ENCODE data around the gene ZNF576. TPM values are rescaled to one million over a fixed set of nuclear protein-coding genes. Genes with fewer than 3 reads are reported as not detected.
"Not testable (repeated sequence)": the region's sequence is repeated elsewhere in the genome, so short reads cannot be mapped to it uniquely, and the experiment has no call there.

ZNF576 gene
- total RNA-seq, 4 donors from 2014 or later: 9.2 to 20.8 (median 13.7) TPM

- H3K9me3 ChIP-seq: no peaks in the 10 kb centered on the region
- H3K27ac ChIP-seq: no peak overlapping the region
- no peak for DNase-seq (ENCODE audit: low spot score in 2 of 2)
- no peaks in the 10 kb centered on the region for H3K27me3 ChIP-seq
- TF ChIP-seq CTCF (IDR thresholded peaks at IDR 0.05) (no peak), EP300 (IDR thresholded peaks at IDR 0.05) (no peak), POLR2A (IDR thresholded peaks at IDR 0.05) (no peak), POLR2AphosphoS5 (IDR thresholded peaks at IDR 0.05) (no peak)
- no peak overlapping the region for H3K4me3 ChIP-seq
- peaks cover 35% of the 10 kb centered on the region for H3K4me1 ChIP-seq
- H3K36me3 ChIP-seq: no peaks in the 10 kb centered on the region
- WGBS: 55% methylated on average over 2 of the region's 5 CpGs
Observed at GRCh38 chr19:43634068-43634467, 37.7 kb downstream of the ZNF576 start.

DNA sequence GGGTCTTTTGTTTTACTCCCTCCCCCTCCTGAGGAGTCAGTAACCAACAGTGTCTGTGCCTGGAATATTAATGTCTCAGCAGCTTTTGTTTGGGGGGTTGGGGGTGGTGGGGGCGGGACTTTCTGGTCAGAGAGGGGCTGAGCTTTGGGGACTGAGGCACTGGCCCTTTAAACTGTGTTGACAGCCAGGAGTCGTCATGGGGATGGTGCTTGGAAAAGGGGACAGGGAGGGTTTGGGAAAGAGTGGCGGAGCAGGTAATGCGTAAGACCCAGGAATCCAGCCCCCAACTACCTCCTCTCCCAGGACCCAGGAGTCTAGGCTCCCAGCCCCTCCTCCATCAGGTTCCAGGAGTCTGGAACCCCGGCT lies 38.1 kb downstream of the ZNF576 start:
- Histone ChIP-seq H3K4me3 (peak overlapping the region; percentile 5), H3K27me3 (peaks cover 4% of the 10 kb centered on the region), H3K4me1 (peaks cover 38% of the 10 kb centered on the region), H3K27ac (peak overlapping the region; percentile 60), H3K36me3 (no peaks in the 10 kb centered on the region), H3K9me3 (no peaks in the 10 kb centered on the region)
- WGBS: 34% methylated on average over 5 of the region's 5 CpGs
- TF ChIP-seq EP300 (IDR thresholded peaks at IDR 0.05) (no peak), POLR2AphosphoS5 (IDR thresholded peaks at IDR 0.05) (no peak), POLR2A (IDR thresholded peaks at IDR 0.05) (no peak), CTCF (IDR thresholded peaks at IDR 0.05) (no peak)
- no peak for DNase-seq (ENCODE audit: low spot score in 2 of 2)

DNA sequence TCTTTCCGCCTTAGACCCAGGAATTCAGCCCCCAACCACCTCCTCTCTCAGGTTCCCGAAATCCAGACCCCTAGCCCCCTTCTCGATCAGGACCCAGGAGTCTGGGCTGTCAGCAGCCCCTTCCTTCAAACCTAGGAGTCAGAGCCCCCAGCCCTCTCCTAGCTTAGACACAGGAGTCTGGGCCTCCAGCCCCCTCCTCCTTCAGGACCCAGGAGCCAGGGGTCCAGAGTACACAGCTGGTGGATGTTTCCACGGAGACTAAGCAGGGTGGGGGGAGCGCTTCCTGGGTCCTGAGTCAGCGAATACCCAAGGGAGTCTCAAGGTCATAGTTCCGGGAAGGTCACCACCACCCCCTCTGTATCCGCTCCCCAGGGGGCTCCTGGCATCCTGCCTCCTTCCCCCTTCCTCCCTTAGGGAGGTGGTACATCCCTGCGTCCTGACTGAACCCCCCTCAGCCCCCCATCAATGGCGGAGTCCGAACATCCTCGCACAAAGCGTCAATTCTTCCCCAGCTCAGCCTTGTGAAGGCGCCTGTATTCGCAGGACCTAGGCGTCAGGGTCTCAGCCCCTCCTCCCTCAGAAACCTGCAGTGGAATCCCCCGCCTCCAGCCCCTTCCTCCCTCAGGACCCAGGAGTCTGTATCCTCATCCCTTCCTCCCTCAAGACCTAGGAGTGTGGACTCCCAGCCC lies 38.6 kb downstream of the ZNF576 start:
- 46% methylated on average over 14 of the region's 17 CpGs for WGBS
- Histone ChIP-seq H3K27ac (peak overlapping the region; percentile 60), H3K36me3 (no peaks in the 10 kb centered on the region)

GRCh38 chr19:43635561-43635940 lies 39.2 kb downstream of the ZNF576 start:
- not testable (repeated sequence) for H3K36me3 ChIP-seq; H3K9me3 ChIP-seq; DNase-seq (ENCODE audit: low spot score in 2 of 2)
- peaks cover 46% of the 10 kb centered on the region for H3K4me1 ChIP-seq
- peaks cover 10% of the 10 kb centered on the region for H3K27me3 ChIP-seq
- H3K27ac ChIP-seq: peak overlapping the region; percentile 60
- peak overlapping the region; percentile 5 for H3K4me3 ChIP-seq
- WGBS: 72% methylated on average over 2 of the region's 2 CpGs

More for the DNA sequence above, 38.6 kb downstream of the ZNF576 start:
- peaks cover 41% of the 10 kb centered on the region for H3K4me1 ChIP-seq
- no peaks in the 10 kb centered on the region for H3K9me3 ChIP-seq
- peak overlapping the region; percentile 5 for H3K4me3 ChIP-seq
- peak in 1 of 2 donors; percentile 59 for DNase-seq (ENCODE audit: low spot score in 2 of 2)
- no peak for TF ChIP-seq POLR2AphosphoS5 (IDR thresholded peaks at IDR 0.05)
- no peak for TF ChIP-seq CTCF (IDR thresholded peaks at IDR 0.05)
- no peak for TF ChIP-seq EP300 (IDR thresholded peaks at IDR 0.05)
- TF ChIP-seq POLR2A (IDR thresholded peaks at IDR 0.05): no peak
- H3K27me3 ChIP-seq: peaks cover 5% of the 10 kb centered on the region

DNA sequence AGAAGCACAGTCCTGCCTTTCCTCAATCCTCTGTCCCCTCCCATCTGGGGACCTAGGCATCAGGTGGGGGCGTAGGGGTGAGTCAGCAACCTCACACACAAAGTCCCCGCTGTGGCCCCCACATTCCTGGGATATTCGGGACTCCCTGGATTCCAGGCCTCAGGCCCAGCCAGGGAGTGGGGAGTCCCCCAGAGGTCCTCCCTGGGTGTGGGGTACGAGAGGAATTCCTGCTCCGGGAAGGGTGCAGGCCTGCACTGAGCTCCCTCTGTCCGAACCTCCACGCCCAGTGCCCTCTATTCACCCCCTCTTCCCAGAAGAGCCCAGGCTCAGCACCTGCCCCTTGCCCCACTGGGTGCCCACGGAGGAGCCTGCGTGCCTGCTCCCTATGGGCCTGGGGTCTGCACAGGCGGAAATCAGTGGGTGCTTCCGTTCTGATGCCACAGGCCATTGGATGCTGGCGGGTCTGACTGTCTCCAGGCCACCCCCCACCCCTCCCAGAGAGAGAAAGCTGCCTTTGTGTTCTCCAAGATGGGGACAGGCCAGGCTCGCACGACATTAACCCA lies 39.8 kb downstream of the ZNF576 start:
- H3K9me3 ChIP-seq: no peaks in the 10 kb centered on the region
- TF ChIP-seq EP300 (IDR thresholded peaks at IDR 0.05) (no peak), POLR2AphosphoS5 (IDR thresholded peaks at IDR 0.05) (no peak), POLR2A (IDR thresholded peaks at IDR 0.05) (no peak)
- WGBS: 84% methylated on average over 11 of the region's 14 CpGs
- peaks cover 12% of the 10 kb centered on the region for H3K27me3 ChIP-seq
- H3K4me1 ChIP-seq: peaks cover 48% of the 10 kb centered on the region
- DNase-seq (ENCODE audit: low spot score in 2 of 2): peak in 1 of 2 donors; percentile 53
- H3K36me3 ChIP-seq: no peaks in the 10 kb centered on the region
- no peak overlapping the region for H3K27ac ChIP-seq
- H3K4me3 ChIP-seq: no peak overlapping the region

GRCh38 chr19:43638214-43638994 lies 42.0 kb downstream of the ZNF576 start:
- Histone ChIP-seq H3K27ac (no peak overlapping the region), H3K4me1 (peaks cover 48% of the 10 kb centered on the region), H3K4me3 (peak overlapping the region; percentile 55), H3K9me3 (no peaks in the 10 kb centered on the region), H3K36me3 (no peaks in the 10 kb centered on the region), H3K27me3 (peaks cover 12% of the 10 kb centered on the region)
- 75% methylated on average over 13 of the region's 13 CpGs for WGBS
- TF ChIP-seq EP300 (IDR thresholded peaks at IDR 0.05): no peak
- TF ChIP-seq CTCF (IDR thresholded peaks at IDR 0.05): no peak
- no peak for TF ChIP-seq POLR2A (IDR thresholded peaks at IDR 0.05)
- no peak for TF ChIP-seq POLR2AphosphoS5 (IDR thresholded peaks at IDR 0.05)
- DNase-seq (ENCODE audit: low spot score in 2 of 2): no peak

Measured in suprapubic skin (tissue), 4 donors.